GM12801 (cell line): ENCODE measurements around the gene SMCO1.

Experiments used
- CTCF ChIP-seq: IDR thresholded peaks from one replicate; pipeline ENCODE4 v1.5.1; 2011; ENCODE audit warnings: control low read depth; ENCODE audit not compliant: insufficient read length; ENCODE audit errors: extremely low read depth

The SMCO1 gene

GRCh38 chr3:196518966-196519717, 4.0 kb upstream of the SMCO1 start:
- TF ChIP-seq CTCF = no peak

DNA sequence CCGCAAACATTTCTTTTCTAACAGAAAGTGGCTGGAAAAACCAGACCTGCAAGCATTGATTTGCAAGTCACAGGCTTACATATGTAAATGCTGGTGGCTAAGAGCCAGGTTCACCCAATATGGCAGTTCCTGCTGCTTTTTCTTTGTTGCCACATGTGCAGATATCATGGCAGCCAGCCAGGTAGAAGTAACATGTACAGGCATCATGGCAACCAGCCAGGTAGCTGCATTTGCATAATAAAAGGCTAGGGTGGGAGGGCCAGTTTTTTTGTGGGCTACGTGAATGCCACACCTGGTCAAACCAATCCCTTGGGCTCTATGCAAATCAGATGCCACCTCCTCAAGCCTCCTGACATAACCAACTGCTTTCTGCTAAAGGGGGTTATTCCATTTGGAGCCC, 2.8 kb upstream of the SMCO1 start:
- no peak for TF ChIP-seq CTCF

- no peak for TF ChIP-seq CTCF
Observed at GRCh38 chr3:196517162-196517800, 2.1 kb upstream of the SMCO1 start.

- no peak for TF ChIP-seq CTCF
Observed at GRCh38 chr3:196514350-196514716, 813 bp downstream of the SMCO1 start.

DNA sequence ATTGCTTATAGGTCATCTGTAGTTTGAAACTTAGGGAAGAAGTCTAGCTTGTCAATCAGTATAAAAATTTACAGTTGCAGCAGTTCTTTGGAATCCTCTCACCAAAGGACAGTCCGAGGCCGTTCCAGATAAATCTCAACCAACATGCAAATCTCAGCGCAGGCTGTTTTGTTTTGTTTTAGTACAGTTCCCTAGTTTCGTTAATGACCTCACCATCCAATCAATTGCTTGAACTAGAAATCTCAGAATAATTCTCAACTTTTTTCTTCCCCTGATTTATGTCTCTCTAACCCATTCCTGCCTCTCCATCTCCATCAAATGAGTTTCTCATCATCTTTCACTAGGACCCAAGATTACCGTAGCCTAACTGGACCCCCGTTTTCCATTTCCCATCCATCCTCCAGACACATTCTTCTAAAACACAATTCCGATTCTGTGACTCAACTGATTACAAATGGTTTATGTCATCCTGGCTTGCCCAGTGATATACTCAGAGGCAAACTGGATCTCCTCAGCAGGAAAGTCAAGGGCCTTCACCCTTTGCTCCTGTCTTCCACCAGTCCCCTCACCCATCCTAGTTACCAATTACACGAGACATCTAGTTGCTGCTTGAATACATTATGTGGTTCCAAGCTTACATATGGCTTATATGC, 1.3 kb downstream of the SMCO1 start:
- no peak for TF ChIP-seq CTCF

DNA sequence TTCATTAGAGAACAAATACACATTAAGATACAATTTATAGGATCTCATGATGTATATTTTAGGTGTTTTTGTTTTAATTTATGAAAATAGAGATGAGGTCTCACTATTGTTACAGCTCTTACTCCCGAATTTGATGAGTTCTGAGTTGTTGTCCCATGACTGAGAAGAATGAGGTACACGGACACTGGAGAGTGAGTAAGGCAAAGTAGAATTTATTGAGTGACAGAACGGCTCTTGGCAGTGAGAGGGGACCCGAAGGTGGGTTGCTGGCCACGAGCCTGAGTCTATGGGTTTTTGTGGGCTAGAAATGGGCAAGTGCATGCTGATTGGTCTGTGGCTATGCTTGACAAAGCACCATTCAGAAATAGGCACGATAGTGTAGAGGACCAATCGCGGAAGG, 8.5 kb downstream of the SMCO1 start:
- TF ChIP-seq CTCF = no peak

DNA sequence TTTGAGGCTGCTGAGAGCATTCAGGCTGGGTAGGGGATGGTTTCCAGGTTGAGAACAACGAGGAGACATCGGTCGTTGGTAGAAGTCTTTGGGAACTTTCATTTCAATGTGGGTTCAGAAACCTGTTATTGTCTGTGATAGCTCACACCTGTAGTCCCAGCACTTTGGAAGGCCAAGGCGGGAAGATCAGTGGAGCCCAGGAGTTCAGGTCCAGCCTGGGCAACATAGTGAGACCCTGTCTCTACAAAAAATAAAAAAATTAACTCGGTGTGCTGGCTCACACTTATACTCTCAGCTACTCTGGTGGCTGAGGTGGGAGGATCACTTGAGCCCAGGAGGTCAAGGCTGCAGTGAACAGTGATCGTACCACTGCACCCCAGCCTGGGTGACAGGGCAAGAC, 10.6 kb downstream of the SMCO1 start:
- TF ChIP-seq CTCF = no peak
